KMS-11 (cell line): Measurements from ENCODE around the gene PRDM5.

ENCODE experiments used
- H2AFZ ChIP-seq: fragments of 200-600 bp; sonication (generic); 2 replicates; pipeline ENCODE4 v1.6.1; 2016; ENCODE audit warnings: antibody characterized with exemption, mixed run types, low read depth
- H3K27ac ChIP-seq: fragments of 200-600 bp; sonication (generic); 2 replicates; pipeline ENCODE4 v1.6.1; 2016; ENCODE audit warnings: mild to moderate bottlenecking, mixed run types
- H3K27me3 ChIP-seq: fragments of 200-600 bp; sonication (generic); 2 replicates; pipeline ENCODE4 v1.6.1; 2017; ENCODE audit warnings: mild to moderate bottlenecking, low read depth, mixed run types, moderate library complexity; ENCODE audit not compliant: insufficient read depth
- H3K36me3 ChIP-seq: fragments of 200-600 bp; sonication (generic); 2 replicates; pipeline ENCODE4 v1.6.1; 2017; ENCODE audit warnings: mild to moderate bottlenecking, mixed run types; ENCODE audit not compliant: insufficient read depth
- H3K4me1 ChIP-seq: fragments of 200-600 bp; sonication (generic); 2 replicates; pipeline ENCODE4 v1.6.1; 2016; ENCODE audit warnings: mild to moderate bottlenecking, low read depth, mixed run types; ENCODE audit not compliant: poor library complexity, severe bottlenecking
- H3K4me2 ChIP-seq: fragments of 200-600 bp; sonication (generic); 2 replicates; pipeline ENCODE4 v1.7.0; 2016; ENCODE audit warnings: mild to moderate bottlenecking, mixed run types
- H3K4me3 ChIP-seq: fragments of 200-600 bp; sonication (generic); IDR thresholded peaks from 2 replicates; pipeline ENCODE4 v1.6.1; 2017; ENCODE audit warnings: low read depth, low read length, mixed read lengths; ENCODE audit not compliant: insufficient read depth
- H3K79me2 ChIP-seq: fragments of 200-600 bp; sonication (generic); 2 replicates; pipeline ENCODE4 v1.6.1; 2016; ENCODE audit warnings: low read depth, mixed run types; ENCODE audit not compliant: insufficient read depth
- H3K9ac ChIP-seq: fragments of 200-600 bp; sonication (generic); 2 replicates; pipeline ENCODE4 v1.6.1; 2016; ENCODE audit warnings: mild to moderate bottlenecking, mixed run types
- H4K20me1 ChIP-seq: fragments of 200-600 bp; sonication (generic); 2 replicates; pipeline ENCODE4 v1.6.1; 2016; ENCODE audit warnings: mild to moderate bottlenecking, mixed run types; ENCODE audit not compliant: insufficient read depth
- CTCF ChIP-seq: fragments of 200-600 bp; sonication (generic); conservative IDR thresholded peaks from 2 replicates; pipeline ENCODE4 v1.6.1; 2017; ENCODE audit warnings: low read depth, mild to moderate bottlenecking, antibody characterized with exemption, low read length, moderate library complexity, mixed read lengths

Gene PRDM5

GRCh38 chr4:120680647-120681228, 241.8 kb downstream of the PRDM5 start:
- no peaks in the 10 kb centered on the region; the same call in 1 of the 2 replicates for H3K36me3 ChIP-seq
- no peak overlapping the region for H3K27ac ChIP-seq
- H3K27me3 ChIP-seq, result no peaks in the 10 kb centered on the region
- H3K9ac ChIP-seq, result no peak overlapping the region
- no peaks in the 10 kb centered on the region for H4K20me1 ChIP-seq
- H3K4me2 ChIP-seq, result no peak overlapping the region
- no peak for TF ChIP-seq CTCF
- no peaks in the 10 kb centered on the region for H3K79me2 ChIP-seq
- no peak overlapping the region for H3K4me3 ChIP-seq
- H2AFZ ChIP-seq, result no peak overlapping the region
- no peaks in the 10 kb centered on the region for H3K4me1 ChIP-seq

- no peak for TF ChIP-seq CTCF
- Histone ChIP-seq H3K79me2 (no peaks in the 10 kb centered on the region), H3K4me1 (no peaks in the 10 kb centered on the region), H3K9ac (no peak overlapping the region), H4K20me1 (no peaks in the 10 kb centered on the region), H3K4me2 (no peak overlapping the region), H3K27me3 (no peaks in the 10 kb centered on the region), H2AFZ (no peak overlapping the region), H3K36me3 (no peaks in the 10 kb centered on the region), H3K4me3 (no peak overlapping the region), H3K27ac (no peak overlapping the region)
These were observed 248.8 kb downstream of the PRDM5 start for GRCh38 chr4:120673696-120674095.

- Histone ChIP-seq H3K4me2 (no peak overlapping the region), H3K9ac (no peak overlapping the region), H3K79me2 (no peaks in the 10 kb centered on the region), H3K27ac (no peak overlapping the region), H3K36me3 (no peaks in the 10 kb centered on the region), H3K27me3 (no peaks in the 10 kb centered on the region), H3K4me3 (no peak overlapping the region), H3K4me1 (no peaks in the 10 kb centered on the region), H4K20me1 (no peaks in the 10 kb centered on the region), H2AFZ (no peak overlapping the region)
- no peak for TF ChIP-seq CTCF
These were observed 249.9 kb downstream of the PRDM5 start for GRCh38 chr4:120672558-120673147.

GRCh38 chr4:120672076-120672475, 250.4 kb downstream of the PRDM5 start:
- Histone ChIP-seq H3K79me2 (no peaks in the 10 kb centered on the region), H2AFZ (no peak overlapping the region), H4K20me1 (no peaks in the 10 kb centered on the region), H3K4me1 (no peaks in the 10 kb centered on the region), H3K27ac (no peak overlapping the region), H3K36me3 (no peaks in the 10 kb centered on the region), H3K4me2 (no peak overlapping the region), H3K27me3 (no peaks in the 10 kb centered on the region), H3K4me3 (no peak overlapping the region), H3K9ac (no peak overlapping the region)
- no peak for TF ChIP-seq CTCF
